Mesendoderm (in vitro differentiated cells): ENCODE data around the gene MAPK6.

Experiments
- DNase-seq: peaks from one replicate; pipeline ENCODE4 v3.0.0; 2013
- H2AK5ac ChIP-seq: 2 replicates; pipeline ENCODE4 v1.6.1; 2013; ENCODE audit warnings: low read length, inconsistent platforms
- H2BK120ac ChIP-seq: 2 replicates; pipeline ENCODE4 v1.6.1; 2013; ENCODE audit warnings: low read depth, mild to moderate bottlenecking, low read length, moderate library complexity, mixed read lengths
- H2BK15ac ChIP-seq: replicated peaks from 2 replicates; pipeline ENCODE4 v1.6.1; 2013; ENCODE audit warnings: low read depth, mild to moderate bottlenecking, moderate library complexity
- H2BK5ac ChIP-seq: 2 replicates; pipeline ENCODE4 v1.6.1; 2013; ENCODE audit warnings: low read length, inconsistent platforms
- H3K18ac ChIP-seq: 2 replicates; pipeline ENCODE4 v1.6.1; 2013; ENCODE audit warnings: mild to moderate bottlenecking, low read length, mixed read lengths
- H3K23ac ChIP-seq: one replicate; pipeline ENCODE4 v1.6.1; 2013; ENCODE audit warnings: low read length
- H3K27ac ChIP-seq: 2 replicates; pipeline ENCODE4 v1.5.1; 2013; ENCODE audit warnings: low read depth, mild to moderate bottlenecking, inconsistent platforms, low read length, moderate library complexity
- H3K27me3 ChIP-seq: 2 replicates; pipeline ENCODE4 v1.6.1; 2013; ENCODE audit warnings: low read length, control low read depth, mild to moderate bottlenecking, inconsistent platforms; ENCODE audit not compliant: insufficient read depth, poor library complexity
- H3K36me3 ChIP-seq: 2 replicates; pipeline ENCODE4 v1.6.1; 2013; ENCODE audit warnings: low read length, inconsistent platforms; ENCODE audit not compliant: control insufficient read depth, insufficient read depth
- H3K4ac ChIP-seq: one replicate; pipeline ENCODE4 v1.6.1; 2013; ENCODE audit warnings: low read depth, mild to moderate bottlenecking, low read length, moderate library complexity
- H3K4me1 ChIP-seq: 2 replicates; pipeline ENCODE4 v1.6.1; 2013; ENCODE audit warnings: low read depth, low read length, inconsistent platforms; ENCODE audit not compliant: control insufficient read depth
- H3K4me2 ChIP-seq: 2 replicates; pipeline ENCODE4 v1.6.1; 2013; ENCODE audit warnings: low read length
- H3K4me3 ChIP-seq: 2 replicates; pipeline ENCODE4 v1.5.1; 2013; ENCODE audit warnings: mild to moderate bottlenecking, low read length
- H3K56ac ChIP-seq: one replicate; pipeline ENCODE4 v1.6.1; 2013; ENCODE audit warnings: low read length
- H3K79me1 ChIP-seq: 2 replicates; pipeline ENCODE4 v1.6.1; 2013; ENCODE audit warnings: low read length, inconsistent platforms
- H3K79me2 ChIP-seq: 2 replicates; pipeline ENCODE4 v1.6.1; 2013; ENCODE audit warnings: mild to moderate bottlenecking, low read length; ENCODE audit not compliant: control insufficient read depth, insufficient read depth
- H3K9ac ChIP-seq: 2 replicates; pipeline ENCODE4 v1.6.1; 2013; ENCODE audit warnings: low read length, inconsistent platforms
- H4K5ac ChIP-seq: one replicate; pipeline ENCODE4 v1.6.1; 2013; ENCODE audit warnings: low read length
- H4K8ac ChIP-seq: one replicate; pipeline ENCODE4 v1.6.1; 2013; ENCODE audit warnings: low read depth, mild to moderate bottlenecking, control low read depth, low read length, moderate library complexity
- WGBS: extraction: QIAGEN DNeasy Blood & Tissue Kit; methylation state at CpG from one replicate; pipeline ENCODE4 v1.1.7; 2013; ENCODE audit warnings: low lambda C conversion rate, missing lambda C conversion rate; ENCODE audit not compliant: insufficient coverage; ENCODE audit errors: extremely low coverage; 5-methylcytosine and 5-hydroxymethylcytosine counted together

The MAPK6 gene

DNA sequence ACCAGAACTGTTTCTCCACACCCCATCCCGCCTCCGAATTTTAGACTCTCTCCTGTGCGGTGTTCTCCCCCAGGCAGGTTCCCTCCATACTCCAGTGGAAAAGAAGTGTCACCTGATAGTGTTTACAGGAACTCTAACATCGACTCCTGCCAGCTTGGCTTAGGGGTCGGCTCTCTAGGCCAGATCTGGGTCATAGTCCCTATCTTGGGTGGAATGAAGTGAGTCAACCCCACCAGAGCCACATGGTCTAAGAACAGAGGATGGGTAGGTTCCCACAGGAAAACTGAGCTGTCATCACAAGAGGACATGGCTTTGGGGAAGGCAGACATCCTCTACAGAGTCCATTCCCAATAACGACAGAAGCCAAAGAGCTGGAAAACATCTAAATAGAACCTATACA, 87.6 kb downstream of the MAPK6 start:
- Histone ChIP-seq H3K56ac (no peak overlapping the region), H3K4me1 (peaks cover 8% of the 10 kb centered on the region), H4K8ac (no peak overlapping the region), H2AK5ac (no peak overlapping the region), H3K4me2 (no peak overlapping the region), H4K5ac (no peak overlapping the region), H2BK120ac (no peak overlapping the region), H3K4ac (no peak overlapping the region), H3K23ac (no peak overlapping the region), H3K36me3 (no peaks in the 10 kb centered on the region), H3K79me1 (no peaks in the 10 kb centered on the region), H3K9ac (no peak overlapping the region), H2BK15ac (no peak overlapping the region), H3K18ac (no peak overlapping the region), H3K27ac (no peak overlapping the region), H3K4me3 (no peak overlapping the region), H3K27me3 (no peaks in the 10 kb centered on the region), H2BK5ac (no peak overlapping the region), H3K79me2 (no peaks in the 10 kb centered on the region)
- DNase-seq = no peak
- no CpG with 5 or more reads among the region's 6 CpGs for WGBS

DNA sequence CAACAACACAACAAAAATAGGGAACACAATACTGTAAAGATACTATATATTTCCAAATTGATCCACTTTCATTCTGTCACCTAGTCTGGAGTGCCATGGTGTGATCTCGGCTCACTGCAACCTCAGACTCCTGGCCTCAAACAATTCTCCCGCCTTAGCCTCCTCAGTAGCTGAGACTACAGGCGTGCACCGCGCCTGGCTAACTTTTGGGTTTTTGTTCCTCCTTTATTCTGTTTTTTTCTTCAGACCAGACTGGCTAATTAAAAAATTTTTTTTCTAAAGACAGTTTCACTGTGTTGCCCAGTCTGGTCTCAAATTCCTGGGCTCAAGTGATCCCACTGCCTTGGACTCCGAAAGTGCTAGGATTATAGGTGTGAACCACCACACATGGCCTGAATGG, 88.2 kb downstream of the MAPK6 start:
- no peaks in the 10 kb centered on the region for H3K36me3 ChIP-seq
- no peaks in the 10 kb centered on the region for H3K79me2 ChIP-seq
- H3K79me1 ChIP-seq = no peaks in the 10 kb centered on the region
- no peak overlapping the region for H3K9ac ChIP-seq
- no CpG with 5 or more reads among the region's 6 CpGs for WGBS
- no peak overlapping the region for H2BK5ac ChIP-seq
- H3K4me2 ChIP-seq = no peak overlapping the region
- no peak overlapping the region for H4K5ac ChIP-seq
- H2BK120ac ChIP-seq = no peak overlapping the region
- DNase-seq = no peak
- H2AK5ac ChIP-seq = no peak overlapping the region
- H3K23ac ChIP-seq = no peak overlapping the region
- H3K4me3 ChIP-seq = no peak overlapping the region
- H4K8ac ChIP-seq = no peak overlapping the region
- no peak overlapping the region for H3K56ac ChIP-seq
- H3K27ac ChIP-seq = no peak overlapping the region
- H3K4me1 ChIP-seq = peaks cover 8% of the 10 kb centered on the region
- no peaks in the 10 kb centered on the region for H3K27me3 ChIP-seq
- H2BK15ac ChIP-seq = no peak overlapping the region
- H3K18ac ChIP-seq = no peak overlapping the region
- no peak overlapping the region for H3K4ac ChIP-seq

DNA sequence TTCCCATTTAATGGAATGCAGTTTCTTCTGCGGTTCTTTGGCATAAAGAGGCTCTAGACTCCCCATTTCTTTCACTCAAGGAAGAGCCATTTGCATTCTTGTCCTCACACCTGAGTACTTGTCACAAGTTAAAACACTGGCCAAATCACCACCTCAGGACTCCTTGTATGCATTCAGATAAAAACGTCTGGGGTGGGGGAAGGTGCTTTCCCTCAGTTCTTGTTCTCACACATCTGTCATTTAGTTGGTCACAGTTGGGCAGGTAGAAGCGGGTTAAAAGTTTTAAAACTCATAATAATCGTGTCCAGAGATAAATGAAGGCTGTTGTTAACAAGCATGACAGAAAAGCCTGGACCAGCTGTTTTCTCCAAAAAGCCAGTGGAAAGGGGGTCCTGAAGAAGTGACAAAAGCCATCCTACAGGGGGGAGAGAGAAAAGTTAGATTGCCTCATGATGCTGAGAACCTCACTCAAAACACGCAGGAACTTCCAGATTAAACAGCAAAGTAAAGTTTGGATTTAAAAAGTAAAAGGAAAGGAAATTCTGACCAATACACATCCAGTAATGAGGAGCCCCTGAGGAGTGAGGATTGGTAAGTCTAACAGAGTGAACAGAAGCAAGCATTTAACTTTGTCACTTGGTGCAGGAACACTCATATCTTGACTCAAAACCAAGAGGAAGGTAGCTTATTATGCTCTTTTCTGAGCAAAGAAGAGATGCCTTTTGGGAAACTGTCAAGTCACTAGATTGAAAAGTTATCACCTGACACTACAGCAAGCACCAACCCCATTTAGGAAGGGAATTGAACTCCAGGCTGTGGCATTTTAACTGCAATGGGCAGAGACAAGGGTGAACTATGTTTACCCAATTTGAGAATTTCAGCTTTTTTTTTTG, 90.8 kb downstream of the MAPK6 start:
- no peak overlapping the region for H3K23ac ChIP-seq
- peak overlapping the region; percentile 11 for H3K4me2 ChIP-seq
- no peak overlapping the region for H4K5ac ChIP-seq
- no peak overlapping the region for H2BK120ac ChIP-seq
- peak overlapping the region; percentile 15 for H3K27ac ChIP-seq
- H3K4me3 ChIP-seq = no peak overlapping the region
- no peak overlapping the region for H2BK15ac ChIP-seq
- H2AK5ac ChIP-seq = no peak overlapping the region
- peak overlapping the region; percentile 20 for H3K18ac ChIP-seq
- H3K36me3 ChIP-seq = no peaks in the 10 kb centered on the region
- no peaks in the 10 kb centered on the region for H3K79me2 ChIP-seq
- H3K9ac ChIP-seq = no peak overlapping the region
- H3K4me1 ChIP-seq = peaks cover 8% of the 10 kb centered on the region
- no peak overlapping the region for H3K56ac ChIP-seq
- no peaks in the 10 kb centered on the region for H3K27me3 ChIP-seq
- no peaks in the 10 kb centered on the region for H3K79me1 ChIP-seq
- peak overlapping the region; percentile 66 for H2BK5ac ChIP-seq
- no peak overlapping the region for H4K8ac ChIP-seq
- DNase-seq = peak; percentile 72
- H3K4ac ChIP-seq = no peak overlapping the region
- whole genome bisulfite sequencing = no CpG with 5 or more reads among the region's 5 CpGs

DNA sequence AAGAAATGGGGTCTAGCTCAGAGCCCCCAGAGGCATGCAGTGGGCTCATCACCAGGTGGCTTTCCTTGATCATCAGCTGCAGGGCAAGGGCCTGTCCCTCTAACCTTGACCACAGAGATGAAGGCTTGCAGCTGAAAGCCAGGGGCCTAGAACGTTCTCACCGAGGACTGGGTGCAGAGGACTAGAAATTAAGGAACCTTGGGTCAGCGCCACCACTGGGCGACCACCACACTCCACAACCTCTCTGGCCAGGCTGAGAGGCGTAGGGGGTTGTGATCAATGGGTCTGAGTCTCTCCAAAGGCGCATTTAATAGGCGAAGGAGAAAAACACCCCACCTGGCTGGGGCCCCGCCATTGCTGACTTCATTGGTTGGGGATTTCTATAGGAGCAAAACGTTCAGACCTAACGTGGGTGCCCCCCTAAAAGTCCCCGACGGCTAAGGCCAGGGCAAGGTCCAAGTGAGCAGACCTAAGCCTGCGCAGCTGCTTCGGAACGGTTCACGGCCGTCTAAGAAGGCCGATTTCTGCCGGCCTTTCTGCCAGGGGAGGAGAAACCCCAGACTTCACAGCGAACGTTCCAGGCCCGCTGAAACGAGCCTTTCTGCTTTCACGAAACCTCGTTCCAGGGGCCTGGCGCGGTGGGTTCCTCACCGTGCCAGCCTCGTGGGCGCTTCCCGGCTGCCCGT, 92.6 kb downstream of the MAPK6 start:
- no peak overlapping the region for H2BK5ac ChIP-seq
- H3K36me3 ChIP-seq = no peaks in the 10 kb centered on the region
- peak overlapping the region; percentile 50 for H2AK5ac ChIP-seq
- no peak for DNase-seq
- peaks cover 8% of the 10 kb centered on the region for H3K4me1 ChIP-seq
- WGBS = no CpG with 5 or more reads among the region's 32 CpGs
- H3K4me3 ChIP-seq = no peak overlapping the region
- H3K79me1 ChIP-seq = no peaks in the 10 kb centered on the region
- no peak overlapping the region for H3K23ac ChIP-seq
- no peak overlapping the region for H2BK15ac ChIP-seq
- no peak overlapping the region for H3K4me2 ChIP-seq
- H3K9ac ChIP-seq = no peak overlapping the region
- no peak overlapping the region for H4K5ac ChIP-seq
- H2BK120ac ChIP-seq = no peak overlapping the region
- no peak overlapping the region for H3K27ac ChIP-seq
- no peak overlapping the region for H3K56ac ChIP-seq
- H3K79me2 ChIP-seq = no peaks in the 10 kb centered on the region
- no peak overlapping the region for H4K8ac ChIP-seq
- no peaks in the 10 kb centered on the region for H3K27me3 ChIP-seq
- no peak overlapping the region for H3K4ac ChIP-seq
- H3K18ac ChIP-seq = no peak overlapping the region

DNA sequence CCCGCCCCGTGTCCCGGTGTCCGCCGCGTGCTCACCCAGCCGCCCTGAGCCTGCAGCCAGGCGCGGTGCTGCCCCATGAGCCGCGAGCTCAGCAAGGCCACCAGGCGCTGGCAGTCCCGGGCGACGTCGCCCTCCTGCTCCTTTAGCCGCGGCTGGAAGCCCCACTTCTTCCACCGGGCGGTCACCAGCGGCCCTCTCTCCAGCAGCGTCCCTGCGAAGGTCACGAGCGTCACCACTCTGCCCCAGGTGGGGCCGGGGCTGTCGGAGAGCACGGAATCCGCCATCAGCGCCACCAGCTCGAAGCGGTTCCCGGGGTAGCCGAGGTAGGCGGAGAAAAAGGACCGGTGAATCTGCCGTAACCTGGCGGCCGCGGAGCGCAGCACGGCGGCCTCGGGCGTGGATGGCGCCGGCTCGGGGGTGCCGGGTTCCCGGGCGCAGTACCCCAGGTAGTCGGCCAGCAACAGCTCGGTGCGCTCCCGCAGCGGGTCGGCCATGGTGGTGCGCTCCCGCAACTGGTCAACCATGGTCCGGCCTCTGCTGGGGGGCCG, 93.3 kb downstream of the MAPK6 start:
- no peak overlapping the region for H4K8ac ChIP-seq
- H2BK15ac ChIP-seq = no peak overlapping the region
- H3K4ac ChIP-seq = no peak overlapping the region
- no peak overlapping the region for H3K27ac ChIP-seq
- H3K36me3 ChIP-seq = no peaks in the 10 kb centered on the region
- H3K4me2 ChIP-seq = no peak overlapping the region
- no peak overlapping the region for H3K23ac ChIP-seq
- H3K9ac ChIP-seq = no peak overlapping the region
- H2BK120ac ChIP-seq = no peak overlapping the region
- no peak overlapping the region for H3K4me3 ChIP-seq
- no CpG with 5 or more reads among the region's 61 CpGs for WGBS
- H3K4me1 ChIP-seq = peaks cover 8% of the 10 kb centered on the region
- H3K56ac ChIP-seq = no peak overlapping the region
- no peaks in the 10 kb centered on the region for H3K27me3 ChIP-seq
- no peak for DNase-seq
- H3K18ac ChIP-seq = no peak overlapping the region
- no peak overlapping the region for H2AK5ac ChIP-seq
- no peak overlapping the region for H4K5ac ChIP-seq
- no peaks in the 10 kb centered on the region for H3K79me2 ChIP-seq
- H2BK5ac ChIP-seq = no peak overlapping the region
- no peaks in the 10 kb centered on the region for H3K79me1 ChIP-seq
